ENCODE results near the gene SLC5A10. TPM values are rescaled to one million over a fixed set of nuclear protein-coding genes. Genes with fewer than 3 reads are reported as not detected.
"Not testable (repeated sequence)": the region's sequence is repeated elsewhere in the genome, so short reads cannot be mapped to it uniquely, and the experiment has no call there.

Gene SLC5A10
- total RNA-seq, 1 experiment from 2014 or later: not detected

DNA sequence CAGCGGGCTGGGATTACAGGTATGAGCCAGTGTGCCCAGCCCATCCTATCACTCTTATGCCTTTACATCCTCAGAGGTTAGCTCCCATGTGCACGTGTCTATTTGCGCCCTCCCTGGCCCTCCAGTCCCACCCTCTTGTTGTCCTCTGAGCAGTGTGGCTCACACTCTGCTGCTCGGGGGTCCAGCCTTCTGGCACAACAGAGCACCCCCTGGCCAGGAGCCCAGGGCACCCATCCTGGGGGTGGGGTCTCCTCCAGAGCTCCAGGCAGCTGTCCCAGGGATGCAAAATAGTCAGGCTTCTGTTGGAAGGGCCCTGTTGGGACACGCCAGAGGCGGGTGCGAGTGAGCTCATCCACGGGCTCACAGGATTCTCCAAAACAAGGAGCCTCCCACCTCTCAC, 64.3 kb downstream of the SLC5A10 start:
- no peak for DNase-seq (ENCODE audit: extremely low read depth, low read depth)

DNA sequence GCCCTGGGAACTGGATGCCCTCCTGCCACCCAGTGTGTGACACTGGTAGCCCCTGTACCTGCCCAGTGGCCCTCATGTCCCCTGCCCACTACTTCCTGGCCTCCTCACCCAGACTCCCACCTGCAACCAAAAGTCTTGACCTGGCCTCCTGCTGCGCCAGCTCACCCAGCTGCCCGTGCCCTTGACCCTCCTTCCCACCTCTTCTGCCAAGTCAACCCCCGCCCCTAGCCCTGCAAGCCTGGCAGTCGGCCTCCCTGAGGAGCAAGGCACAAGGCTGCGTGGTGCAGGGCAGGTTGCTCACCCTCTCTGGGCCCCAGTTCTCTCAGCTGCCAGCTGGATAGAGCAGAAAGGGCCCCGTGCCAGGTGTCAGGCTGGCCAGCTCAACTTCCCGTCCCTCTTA, 64.9 kb downstream of the SLC5A10 start:
- DNase-seq (ENCODE audit: extremely low read depth, low read depth): no peak

DNA sequence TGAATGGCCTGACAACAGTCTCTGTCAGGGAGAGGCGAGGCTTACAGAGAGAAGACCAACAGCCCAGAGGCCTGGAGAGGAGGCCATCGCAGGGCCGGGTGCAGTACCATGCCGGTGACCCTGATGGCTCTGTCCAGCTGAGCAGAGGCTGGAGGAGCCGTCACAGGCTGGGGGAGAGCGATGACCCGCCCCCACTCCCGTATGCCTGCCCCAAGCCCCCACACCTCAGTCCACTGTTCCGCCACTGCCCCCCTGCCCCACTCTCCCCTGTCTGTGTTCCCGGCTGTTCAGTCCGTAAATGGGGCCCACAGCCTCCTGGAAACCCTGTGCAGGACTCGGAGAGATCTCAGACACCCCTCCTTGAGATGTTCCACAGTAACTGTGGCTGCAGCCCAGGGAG, 65.4 kb downstream of the SLC5A10 start:
- no peak for DNase-seq (ENCODE audit: extremely low read depth, low read depth)

DNA sequence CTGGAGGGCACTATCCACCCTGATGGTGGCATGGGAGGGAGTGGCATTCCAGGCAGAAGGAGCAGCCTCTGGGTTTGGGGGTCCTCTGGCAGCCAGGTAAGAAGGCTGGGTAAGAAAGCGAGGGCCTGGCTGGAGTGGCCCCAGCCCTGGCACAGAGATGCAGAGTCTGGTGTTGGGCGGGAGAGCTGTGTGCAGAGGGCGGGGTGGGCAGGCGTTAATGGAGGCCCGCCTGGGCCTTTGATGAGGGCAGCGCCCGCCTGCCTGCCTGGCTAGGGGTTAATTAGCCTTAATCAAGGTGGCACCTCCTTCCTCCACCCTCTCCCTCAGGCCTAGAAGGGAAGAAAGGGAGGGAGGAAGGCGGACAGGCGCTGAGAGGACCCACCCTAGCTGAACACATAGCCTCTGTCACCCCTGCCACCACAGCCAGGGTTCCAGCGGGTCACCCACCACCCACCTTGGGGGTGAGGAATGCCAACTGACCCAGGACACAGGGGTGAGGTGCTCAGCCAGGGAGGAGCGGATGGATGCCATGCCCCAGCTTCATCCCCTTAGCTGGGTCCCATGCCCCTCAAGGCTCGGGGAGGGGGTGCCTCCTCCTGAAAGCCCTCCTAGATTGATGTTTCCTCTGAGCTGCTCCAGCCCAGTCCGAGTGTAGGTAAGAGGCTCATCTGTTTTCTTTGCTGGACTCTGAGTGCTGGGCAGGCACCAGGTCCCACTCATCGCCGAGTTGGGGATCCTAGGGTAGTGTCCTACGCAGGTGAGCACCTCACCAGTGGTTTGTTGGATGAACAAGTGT, 66.0 kb downstream of the SLC5A10 start:
- DNase-seq (ENCODE audit: extremely low read depth, low read depth): no peak

- DNase-seq (ENCODE audit: extremely low read depth, low read depth): no peak
Observed at GRCh38 chr17:19018600-19018950, 66.6 kb downstream of the SLC5A10 start.

GRCh38 chr17:19019041-19019941, 67.3 kb downstream of the SLC5A10 start:
- DNase-seq (ENCODE audit: extremely low read depth, low read depth): no peak

- no peak for DNase-seq (ENCODE audit: extremely low read depth, low read depth)
Observed at GRCh38 chr17:19020016-19020415, 68.1 kb downstream of the SLC5A10 start.

DNA sequence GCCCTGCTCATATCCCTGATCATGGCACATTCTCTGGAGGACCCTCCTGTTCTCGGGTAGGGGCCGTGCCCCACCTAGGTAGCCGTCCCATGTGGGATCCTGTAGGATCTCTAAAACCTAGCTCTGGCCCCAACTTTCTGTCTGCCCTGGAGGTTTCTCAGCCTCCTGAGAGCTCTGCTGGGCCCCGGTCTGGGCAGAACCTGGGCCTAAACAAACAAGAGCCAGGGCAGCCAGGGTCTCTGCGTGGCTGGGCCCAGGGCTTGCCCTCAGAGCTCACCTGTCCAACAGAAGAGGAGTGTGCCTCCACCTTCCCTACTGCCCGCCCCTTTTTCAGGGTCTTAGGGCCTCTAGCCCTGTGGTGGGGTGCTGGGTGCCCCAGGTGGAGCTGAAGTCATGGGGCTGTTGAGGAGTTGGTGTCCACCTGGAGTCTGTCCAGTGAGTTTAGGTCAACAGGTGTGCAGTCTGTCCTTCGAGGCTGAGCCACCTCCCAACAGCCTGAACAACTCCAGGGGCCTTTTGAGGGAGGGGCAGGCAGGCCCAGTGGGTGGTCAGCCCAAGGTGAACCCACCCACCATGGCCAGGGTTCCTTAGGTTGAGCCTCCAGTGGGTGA, 69.2 kb downstream of the SLC5A10 start:
- not testable (repeated sequence) for DNase-seq (ENCODE audit: extremely low read depth, low read depth)

DNA sequence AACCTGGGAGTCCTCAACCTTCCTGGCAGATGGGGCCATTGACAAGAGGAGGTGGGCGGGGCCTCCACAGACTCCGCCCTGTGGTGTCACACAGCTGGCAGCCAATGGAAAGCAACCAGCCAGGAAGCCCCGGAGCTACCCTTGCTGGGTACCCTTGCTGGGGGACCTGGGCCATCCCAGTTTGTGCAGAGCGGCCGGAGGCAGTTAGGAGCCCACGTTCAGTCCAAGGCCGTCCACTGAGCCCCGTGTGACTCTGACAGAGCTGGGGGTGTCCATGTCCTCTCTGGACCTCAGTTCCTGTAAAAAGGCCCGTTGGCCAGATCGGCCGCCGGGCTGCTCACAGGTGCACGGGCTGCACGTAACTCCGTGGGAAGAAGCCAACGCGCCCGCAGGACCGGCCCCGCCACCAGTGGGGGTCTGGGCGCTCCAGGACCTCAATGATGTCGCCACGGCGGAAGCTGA, 69.7 kb downstream of the SLC5A10 start:
- no peak for DNase-seq (ENCODE audit: extremely low read depth, low read depth)

DNA sequence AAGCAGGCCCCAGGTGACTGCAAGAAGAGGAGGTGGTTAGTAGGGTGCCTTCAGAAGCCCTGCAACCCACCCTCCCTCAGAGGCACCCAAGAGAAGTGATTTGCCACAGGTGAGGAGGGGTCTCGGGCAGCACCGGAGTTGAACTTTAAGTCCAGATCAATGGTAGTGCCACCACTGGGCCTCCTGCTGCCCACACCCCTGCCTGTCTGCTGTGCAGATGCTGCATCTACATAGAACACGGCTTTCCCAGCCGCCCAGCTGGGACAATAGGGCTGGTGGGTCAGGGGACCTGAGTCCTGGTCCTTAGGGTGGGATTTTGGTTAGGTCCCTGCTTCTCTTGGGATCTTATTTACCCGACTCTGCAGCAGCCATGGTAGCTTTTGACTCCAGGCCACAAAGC, 70.2 kb downstream of the SLC5A10 start:
- DNase-seq (ENCODE audit: extremely low read depth, low read depth): no peak

DNA sequence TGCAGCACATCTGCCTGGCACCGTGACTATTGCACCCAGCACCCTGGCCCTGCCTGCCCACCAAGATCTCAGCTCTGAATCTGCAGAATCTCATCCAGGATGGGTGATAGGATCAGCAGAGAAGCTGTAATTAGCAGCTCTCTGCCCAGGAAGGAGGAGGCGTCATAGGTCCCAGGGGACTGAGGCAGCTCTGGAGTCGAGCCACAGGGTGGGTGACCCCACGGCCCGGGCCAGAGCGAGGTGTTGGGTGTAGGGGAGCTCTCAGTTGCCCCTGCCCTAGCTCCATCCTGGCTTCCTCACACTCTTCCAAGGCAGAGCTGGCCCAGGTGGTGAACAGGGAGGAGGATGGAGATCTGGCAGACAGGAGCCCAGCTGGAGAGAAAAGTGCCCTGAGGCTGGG, 70.8 kb downstream of the SLC5A10 start:
- no peak for DNase-seq (ENCODE audit: extremely low read depth, low read depth)

- DNase-seq (ENCODE audit: extremely low read depth, low read depth): no peak
Observed at GRCh38 chr17:19023209-19023999, 71.4 kb downstream of the SLC5A10 start.

GRCh38 chr17:19024101-19025078, 72.4 kb downstream of the SLC5A10 start:
- no peak for DNase-seq (ENCODE audit: extremely low read depth, low read depth)

DNA sequence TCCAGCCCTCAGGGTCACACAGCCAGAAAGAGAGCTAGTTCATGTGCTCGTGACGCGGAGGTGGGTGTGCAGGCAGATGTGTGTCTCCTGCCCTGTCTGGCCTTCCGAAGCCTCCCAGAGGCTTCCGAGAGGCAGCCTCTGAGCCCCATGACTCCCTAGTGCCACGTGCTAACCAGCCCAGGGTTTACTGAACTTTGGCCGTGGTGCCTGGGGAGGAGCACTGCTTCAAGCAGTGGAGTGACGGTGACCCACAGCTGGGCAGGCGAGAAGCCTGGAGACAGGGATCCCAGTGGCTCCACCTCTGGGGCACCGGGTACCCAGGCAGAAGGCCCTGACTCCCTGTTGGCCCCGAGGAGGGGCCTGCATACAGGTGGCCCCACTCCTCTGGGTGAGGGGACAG, 76.7 kb downstream of the SLC5A10 start:
- not testable (repeated sequence) for DNase-seq (ENCODE audit: extremely low read depth, low read depth)

- not testable (repeated sequence) for DNase-seq (ENCODE audit: extremely low read depth, low read depth)
Observed at GRCh38 chr17:19029740-19030139, 77.8 kb downstream of the SLC5A10 start.

DNA sequence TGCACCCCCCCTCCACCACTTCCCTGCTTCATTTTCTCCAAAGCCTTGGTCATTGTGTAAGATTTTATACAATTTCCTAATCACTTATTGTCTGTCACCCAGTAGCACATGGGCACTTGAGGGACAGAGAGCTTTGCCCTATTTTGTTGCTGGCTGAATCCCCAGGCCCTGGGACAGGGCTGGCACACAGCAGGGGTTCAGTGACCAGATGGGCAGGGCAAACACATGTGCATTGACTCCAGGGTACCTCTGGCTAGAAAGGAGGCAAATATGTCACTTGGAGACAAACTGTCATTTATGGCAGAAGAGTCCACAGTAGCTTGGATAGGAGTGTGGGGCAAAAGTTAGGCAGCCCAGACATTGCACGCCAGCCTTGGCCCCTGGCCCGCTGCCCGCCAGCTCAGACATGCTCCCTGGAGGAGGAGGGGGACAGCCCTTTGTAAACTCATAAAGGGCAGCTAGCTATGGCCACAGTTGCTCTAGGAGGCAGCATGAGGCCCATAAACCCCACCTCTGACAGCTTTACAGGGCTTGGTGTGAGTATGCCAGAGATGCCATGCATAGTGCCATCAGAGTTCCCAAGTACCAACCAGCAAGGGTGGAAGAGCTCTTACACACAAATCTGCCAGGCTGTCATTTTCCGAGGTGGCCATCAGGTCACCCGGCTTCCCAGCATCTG, 78.9 kb downstream of the SLC5A10 start:
- DNase-seq (ENCODE audit: extremely low read depth, low read depth): not testable (repeated sequence)

- DNase-seq (ENCODE audit: extremely low read depth, low read depth): not testable (repeated sequence)
Observed at GRCh38 chr17:19031729-19032128, 79.8 kb downstream of the SLC5A10 start.

- not testable (repeated sequence) for DNase-seq (ENCODE audit: extremely low read depth, low read depth)
Observed at GRCh38 chr17:19032377-19032988, 80.5 kb downstream of the SLC5A10 start.
